Large intestine (tissue), 3 donors: ENCODE data around the gene PATL2. TPM values are rescaled to one million over a fixed set of nuclear protein-coding genes. Genes with fewer than 3 reads are reported as not detected.
A peak's percentile ranks its signal among the peaks of the same experiment; 100 is the strongest.
"Not testable (repeated sequence)": the region's sequence is repeated elsewhere in the genome, so short reads cannot be mapped to it uniquely, and the experiment has no call there.

Experiments used
- DNase-seq, 2 donors: peaks; one replicate each; pipeline versions ENCODE4 v3.0.0 to v3.0.0-alpha.2; 2013
- H3K27ac ChIP-seq: one replicate; pipeline ENCODE4 v1.5.1; 2013; ENCODE audit warnings: low read length
- H3K27me3 ChIP-seq: 2 replicates; pipeline ENCODE4 v1.6.1; 2013; ENCODE audit warnings: low read length; ENCODE audit not compliant: control insufficient read depth, insufficient read depth
- H3K36me3 ChIP-seq: 2 replicates; pipeline ENCODE4 v1.6.1; 2013; ENCODE audit warnings: low read length; ENCODE audit not compliant: control insufficient read depth, insufficient read depth
- H3K4me1 ChIP-seq: one replicate; pipeline ENCODE4 v1.6.1; 2013; ENCODE audit warnings: low read length; ENCODE audit not compliant: control insufficient read depth, insufficient read depth
- H3K4me3 ChIP-seq: one replicate; pipeline ENCODE4 v1.5.1; 2013; ENCODE audit warnings: low read length
- H3K9me3 ChIP-seq: one replicate; pipeline ENCODE4 v1.6.1; 2013; ENCODE audit warnings: mild to moderate bottlenecking, low read depth, low read length, moderate library complexity; ENCODE audit not compliant: control insufficient read depth
- WGBS: methylation state at CpG from one replicate; pipeline ENCODE4 v1.1.5; 2013; ENCODE audit warnings: low lambda C conversion rate; ENCODE audit not compliant: insufficient coverage; 5-methylcytosine and 5-hydroxymethylcytosine counted together
- polyA plus RNA-seq: library from polyadenylated mRNA; unstranded; fragments of 120-200 nt; gene quantifications from one replicate; pipeline ENCODE4 v1.2.1, GENCODE V29; 2013

PATL2 gene
- polyA plus RNA-seq, 1 donor, result 2.3 TPM

GRCh38 chr15:44710236-44711095 is 657 bp downstream of the PATL2 start:
- Histone ChIP-seq H3K4me3 (peak overlapping the region; percentile 95), H3K27ac (peak overlapping the region; percentile 100), H3K9me3 (peaks cover 2% of the 10 kb centered on the region), H3K36me3 (peaks cover 9% of the 10 kb centered on the region), H3K27me3 (no peaks in the 10 kb centered on the region), H3K4me1 (peaks cover 33% of the 10 kb centered on the region)
- 60% methylated on average over 1 of the region's 11 CpGs for WGBS
- peak in 1 of 2 donors; percentile 67 for DNase-seq

- Histone ChIP-seq H3K27ac (peak overlapping the region; percentile 97), H3K4me3 (no peak overlapping the region), H3K27me3 (no peaks in the 10 kb centered on the region), H3K36me3 (no peaks in the 10 kb centered on the region), H3K9me3 (no peaks in the 10 kb centered on the region), H3K4me1 (peaks cover 29% of the 10 kb centered on the region)
- peak; percentile 92 to 96 for DNase-seq
- WGBS, result no CpG with 5 or more reads among the region's 2 CpGs
These were observed 4.0 kb downstream of the PATL2 start for GRCh38 chr15:44706946-44707636.

- H3K36me3 ChIP-seq, result no peaks in the 10 kb centered on the region
- peak in 1 of 2 donors; percentile 20 for DNase-seq
- H3K4me1 ChIP-seq, result peaks cover 29% of the 10 kb centered on the region
- no CpG with 5 or more reads among the region's 2 CpGs for WGBS
- H3K27ac ChIP-seq, result peak overlapping the region; percentile 97
- no peak overlapping the region for H3K4me3 ChIP-seq
- H3K27me3 ChIP-seq, result no peaks in the 10 kb centered on the region
- H3K9me3 ChIP-seq, result no peaks in the 10 kb centered on the region
These were observed 4.7 kb downstream of the PATL2 start for GRCh38 chr15:44706401-44706800.

GRCh38 chr15:44705986-44706385 is 5.1 kb downstream of the PATL2 start:
- no CpG with 5 or more reads among the region's 1 CpG for WGBS
- H3K4me1 ChIP-seq, result peaks cover 29% of the 10 kb centered on the region
- no peaks in the 10 kb centered on the region for H3K9me3 ChIP-seq
- H3K4me3 ChIP-seq, result no peak overlapping the region
- H3K27ac ChIP-seq, result peak overlapping the region; percentile 97
- no peaks in the 10 kb centered on the region for H3K36me3 ChIP-seq
- peak in 1 of 2 donors; percentile 47 for DNase-seq
- H3K27me3 ChIP-seq, result no peaks in the 10 kb centered on the region

- not testable (repeated sequence) for H3K9me3 ChIP-seq, H3K27ac ChIP-seq
These were observed 10.4 kb downstream of the PATL2 start for GRCh38 chr15:44700676-44701075.

GRCh38 chr15:44698641-44699040 is 12.5 kb downstream of the PATL2 start:
- no CpG with 5 or more reads among the region's 2 CpGs for WGBS
- no peak overlapping the region for H3K4me3 ChIP-seq
- no peaks in the 10 kb centered on the region for H3K9me3 ChIP-seq
- no peaks in the 10 kb centered on the region for H3K4me1 ChIP-seq
- H3K27ac ChIP-seq, result no peak overlapping the region
- DNase-seq, result no peak
- H3K36me3 ChIP-seq, result no peaks in the 10 kb centered on the region
- H3K27me3 ChIP-seq, result no peaks in the 10 kb centered on the region

More at GRCh38 chr15:44700676-44701075, 10.4 kb downstream of the PATL2 start:
- not testable (repeated sequence) for DNase-seq, H3K27me3 ChIP-seq, H3K4me1 ChIP-seq, H3K4me3 ChIP-seq, H3K36me3 ChIP-seq

- Histone ChIP-seq H3K4me3 (no peak overlapping the region), H3K27me3 (no peaks in the 10 kb centered on the region), H3K9me3 (no peaks in the 10 kb centered on the region), H3K36me3 (no peaks in the 10 kb centered on the region), H3K4me1 (no peaks in the 10 kb centered on the region), H3K27ac (no peak overlapping the region)
- DNase-seq, result no peak
These were observed 14.1 kb downstream of the PATL2 start for GRCh38 chr15:44697014-44697413.

GRCh38 chr15:44695294-44695693 is 15.8 kb downstream of the PATL2 start:
- Histone ChIP-seq H3K4me1 (no peaks in the 10 kb centered on the region), H3K36me3 (no peaks in the 10 kb centered on the region), H3K27ac (no peak overlapping the region), H3K9me3 (no peaks in the 10 kb centered on the region), H3K4me3 (no peak overlapping the region), H3K27me3 (no peaks in the 10 kb centered on the region)
- DNase-seq, result no peak
- WGBS, result no CpG with 5 or more reads among the region's 3 CpGs

- Histone ChIP-seq H3K27me3 (no peaks in the 10 kb centered on the region), H3K9me3 (no peaks in the 10 kb centered on the region), H3K36me3 (no peaks in the 10 kb centered on the region), H3K4me1 (no peaks in the 10 kb centered on the region), H3K27ac (no peak overlapping the region), H3K4me3 (no peak overlapping the region)
- WGBS, result 94% methylated on average over 2 of the region's 4 CpGs
- DNase-seq, result no peak
These were observed 16.7 kb downstream of the PATL2 start for GRCh38 chr15:44694416-44694815.

GRCh38 chr15:44692659-44693058 is 18.5 kb downstream of the PATL2 start:
- Histone ChIP-seq H3K9me3 (no peaks in the 10 kb centered on the region), H3K4me3 (no peak overlapping the region), H3K4me1 (no peaks in the 10 kb centered on the region), H3K36me3 (no peaks in the 10 kb centered on the region), H3K27ac (no peak overlapping the region), H3K27me3 (no peaks in the 10 kb centered on the region)
- DNase-seq, result no peak
- no CpG with 5 or more reads among the region's 1 CpG for WGBS
